Tibial nerve (tissue), 4 donors: ENCODE results near the gene BCL3.

Experiments used
- CTCF ChIP-seq, 5 experiments: fragments of 200-600 bp in 3 of 5; fragments of 450-650 bp in 2 of 5; sonication (generic) in 3 of 5; IDR thresholded peaks; one replicate each; pipeline ENCODE4 v1.5.1; 2016 to 2019; ENCODE audit warnings: antibody characterized with exemption in 5 of 5, mild to moderate bottlenecking in 3 of 5, moderate library complexity in 2 of 5
- EP300 ChIP-seq, 2 donors: sonication (generic); formaldehyde crosslinking; IDR thresholded peaks; one replicate each; pipeline ENCODE4 v1.6.1; 2017; ENCODE audit warnings: antibody characterized with exemption in 2 of 2, mild to moderate bottlenecking in 1 of 2
- POLR2A ChIP-seq, 2 donors: fragments of 450-650 bp; IDR thresholded peaks; one replicate each; pipeline ENCODE4 v1.6.1; 2017; ENCODE audit warnings: antibody characterized with exemption in 2 of 2, mild to moderate bottlenecking in 2 of 2, moderate library complexity in 2 of 2

- TF ChIP-seq CTCF (IDR thresholded peaks at IDR 0.05) (no peak), EP300 (IDR thresholded peaks at IDR 0.05) (no peak), POLR2A (IDR thresholded peaks at IDR 0.05) (no peak)
Observed at GRCh38 chr19:44807162-44807561, 58.7 kb downstream of the BCL3 start.
